ENCODE measurements around the gene RIC8A. TPM values are rescaled to one million over a fixed set of nuclear protein-coding genes. Genes with fewer than 3 reads are reported as not detected.

RIC8A gene
- 81.6 and 104 TPM in 2 replicates for total RNA-seq

DNA sequence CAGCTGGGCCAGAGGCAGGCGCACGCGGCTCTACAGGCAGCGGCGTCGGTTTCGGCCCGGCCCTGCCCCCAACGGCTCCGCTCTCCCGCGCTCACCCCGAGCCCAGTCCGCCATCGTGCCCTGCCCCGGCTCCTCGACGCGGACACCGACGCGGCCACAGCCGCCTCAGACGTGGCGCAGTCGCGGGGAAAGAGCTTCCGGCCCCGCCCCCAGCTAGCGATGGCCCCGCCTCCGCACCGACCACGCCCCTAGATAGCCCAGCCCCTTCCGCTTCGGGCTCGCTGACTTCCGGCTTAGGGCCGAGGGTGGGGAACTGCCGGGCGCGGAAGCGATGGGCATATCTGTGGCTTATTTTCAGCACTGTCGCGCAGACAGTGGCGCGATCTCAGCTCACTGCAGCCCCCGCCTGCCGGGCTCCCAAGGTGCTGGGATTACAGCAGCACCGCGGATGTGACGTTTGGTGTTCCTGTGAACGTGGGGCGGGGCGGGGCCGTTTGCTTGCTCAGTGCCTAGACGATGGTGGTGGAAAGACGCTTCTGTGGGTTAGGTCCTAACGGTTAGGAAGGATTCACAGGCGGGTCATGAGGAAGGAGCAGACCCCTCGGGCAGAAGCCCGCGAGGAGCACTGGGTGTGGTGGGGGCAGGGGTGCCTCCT is at the start of gene RIC8A, which contains the start of gene BET1L:
Gene RIC8A, plus strand, starts transcription at position 501 of the 655 bp plus-strand sequence. CDS start 1,147 bp downstream, outside the sequence.
Gene BET1L, minus strand, starts transcription at position 192 of the 655 bp plus-strand sequence. Its CDS starts 78 bp downstream, at position 114.

DNA sequence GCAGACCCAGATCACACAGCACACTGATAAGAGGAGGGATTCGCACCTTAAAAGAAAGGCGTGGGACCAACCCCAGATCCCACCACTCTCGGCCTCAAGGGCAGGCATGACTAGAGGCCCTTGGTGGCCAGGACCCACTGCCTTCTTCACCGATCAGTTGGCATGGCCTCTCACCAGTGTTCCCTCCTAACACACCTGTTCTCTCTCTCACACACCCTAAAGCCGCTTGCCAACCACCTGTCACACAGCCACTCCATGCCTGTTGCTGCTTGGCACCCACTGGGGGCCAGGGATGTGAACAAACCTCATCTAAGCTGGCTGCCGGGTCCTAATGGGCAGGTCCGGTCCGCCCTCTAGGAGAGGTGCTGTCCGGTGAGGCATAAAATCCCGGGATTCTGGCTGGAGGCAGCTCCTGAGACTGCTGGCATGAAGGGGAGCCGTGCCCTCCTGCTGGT is 14.8 kb upstream of the RIC8A start, which contains the start of gene SCGB1C1:
Gene SCGB1C1, plus strand, starts transcription at position 405 of the 455 bp plus-strand sequence. Its CDS starts 22 bp downstream, at position 427.

DNA sequence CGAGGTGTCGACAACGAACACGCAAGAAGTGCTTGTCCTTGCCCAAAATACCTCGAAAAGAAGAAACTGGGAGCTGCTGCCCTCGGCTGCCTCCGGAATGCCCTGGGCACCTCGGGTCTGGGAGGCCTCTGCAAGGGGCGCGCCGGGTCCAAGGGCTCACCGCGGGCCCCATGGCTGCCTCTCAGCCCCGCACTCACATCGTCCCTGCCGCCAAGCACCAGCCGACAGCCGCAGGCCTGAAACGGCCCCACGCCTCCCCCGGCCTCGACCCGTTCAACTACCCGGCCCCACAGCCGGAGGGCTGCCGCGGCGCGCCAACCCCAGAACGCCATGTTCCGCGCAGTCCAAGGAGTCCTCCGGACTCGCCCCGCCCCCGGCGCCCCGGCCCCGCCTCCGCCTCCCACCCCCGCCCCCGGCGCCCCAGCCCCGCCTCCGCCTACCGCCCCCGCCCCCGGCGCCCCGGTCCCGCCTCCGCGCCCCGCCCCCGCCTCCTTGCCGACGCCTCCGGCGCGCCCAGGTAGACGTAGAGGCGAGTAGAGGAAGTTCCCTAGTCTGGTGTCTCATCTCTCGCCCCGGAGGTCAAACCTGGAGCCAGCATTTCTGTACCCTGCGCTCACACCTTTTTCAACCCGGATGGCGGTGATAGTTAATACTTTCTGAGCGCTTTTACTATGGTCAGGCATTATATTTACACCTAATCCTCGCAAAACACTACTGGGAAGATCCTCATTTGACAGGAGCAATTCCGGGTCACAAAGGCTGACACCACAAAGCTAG is 28.7 kb downstream of the RIC8A start, which contains the start of gene SIRT3:
Gene SIRT3, minus strand, starts transcription at position 346 of the 777 bp plus-strand sequence. Its CDS starts 14 bp downstream, at position 332.

DNA sequence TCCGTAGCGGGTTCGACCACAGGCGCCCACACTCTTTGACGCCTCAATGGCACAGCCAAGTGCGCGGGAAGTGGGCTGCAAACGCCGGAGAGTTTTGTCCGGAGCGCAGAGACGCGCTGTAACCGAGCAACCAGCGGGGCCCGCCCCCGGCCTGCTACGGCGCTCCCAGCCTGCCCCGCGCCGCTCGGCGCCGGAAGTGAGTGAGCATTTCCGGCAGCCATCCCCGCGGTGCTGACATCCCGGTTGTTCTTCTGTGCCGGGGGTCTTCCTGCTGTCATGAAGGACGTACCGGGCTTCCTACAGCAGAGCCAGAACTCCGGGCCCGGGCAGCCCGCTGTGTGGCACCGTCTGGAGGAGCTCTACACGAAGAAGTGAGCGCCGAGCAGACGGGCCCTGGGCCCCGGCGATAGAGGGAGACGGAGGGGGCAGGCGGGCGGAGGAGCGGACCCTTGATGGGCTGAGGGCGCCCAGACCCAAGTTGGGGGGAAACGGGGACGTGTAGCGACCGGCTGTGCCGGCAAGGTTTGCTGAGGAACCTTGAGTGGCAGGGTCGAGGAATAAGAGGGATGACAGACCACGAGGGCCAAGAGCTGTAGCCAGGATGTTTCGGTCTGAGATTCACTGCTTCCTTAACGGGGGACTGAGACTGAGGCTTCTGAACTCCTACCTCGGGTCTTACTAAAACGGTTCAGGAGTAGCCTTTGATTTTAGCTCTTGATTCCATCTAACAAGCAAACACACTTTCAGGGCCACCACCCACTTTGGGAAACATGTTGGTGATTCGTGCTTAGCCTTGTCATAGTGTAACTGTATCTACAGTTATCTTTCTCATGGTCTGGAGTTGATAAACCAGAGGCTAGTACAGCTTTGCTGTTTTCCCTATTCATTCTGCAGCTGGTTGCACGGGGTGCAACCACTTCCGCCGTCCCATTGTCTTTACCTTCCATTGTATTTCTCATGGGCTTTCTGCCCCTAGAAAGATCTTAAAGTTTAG is 29.6 kb downstream of the RIC8A start, which contains the start of gene PSMD13:
Gene PSMD13, plus strand, starts transcription at position 203 of the 994 bp plus-strand sequence. Its CDS starts 74 bp downstream, at position 277.

Other genes with a start within 250 kb of the RIC8A start
- gene SCGB1C1, start 14.6 kb upstream of the RIC8A start, total RNA-seq = not detected in 2 replicates
- 31.9 and 41.6 TPM in 2 replicates for gene BET1L, start 309 bp upstream of the RIC8A start, total RNA-seq
- 4.4 and 24.8 TPM in 2 replicates for gene SIRT3, start 28.6 kb downstream of the RIC8A start, total RNA-seq
- gene PSMD13, start 29.3 kb downstream of the RIC8A start, total RNA-seq = 75.2 and 168 TPM in 2 replicates
- not detected in 2 replicates for gene NLRP6, start 70.7 kb downstream of the RIC8A start, total RNA-seq
- 3.9 and 27.8 TPM in 2 replicates for gene PGGHG, start 81.4 kb downstream of the RIC8A start, total RNA-seq
- gene IFITM5, start 91.8 kb downstream of the RIC8A start, total RNA-seq = not detected in 2 replicates
- 67.6 and 518 TPM in 2 replicates for gene IFITM2, start 100.1 kb downstream of the RIC8A start, total RNA-seq
- 81.3 and 545 TPM in 2 replicates for gene IFITM1, start 106.3 kb downstream of the RIC8A start, total RNA-seq
- 191 and 603 TPM in 2 replicates for gene IFITM3, start 113.2 kb downstream of the RIC8A start, total RNA-seq
- 14.4 and 50.0 TPM in 2 replicates for gene B4GALNT4, start 161.8 kb downstream of the RIC8A start, total RNA-seq
- gene PKP3, start 186.5 kb downstream of the RIC8A start, total RNA-seq = 1.7 and 5.2 TPM in 2 replicates
- gene SIGIRR, start 207.3 kb downstream of the RIC8A start, total RNA-seq = 22.4 and 41.8 TPM in 2 replicates
- 0.39 TPM in 1 of 2 replicates, not detected in the other for gene ANO9, start 234.3 kb downstream of the RIC8A start, total RNA-seq
- gene PTDSS2, start 242.6 kb downstream of the RIC8A start, total RNA-seq = 38.4 and 60.8 TPM in 2 replicates

All from epithelial cell of alveolus of lung (primary cell).